IgD-negative memory B cell (primary cell): Measurements from ENCODE around the gene AKAP6. TPM values are rescaled to one million over a fixed set of nuclear protein-coding genes. Genes with fewer than 3 reads are reported as not detected.
"Not testable (repeated sequence)": the region's sequence is repeated elsewhere in the genome, so short reads cannot be mapped to it uniquely, and the experiment has no call there.

Experiments used
- H3K27ac Mint-ChIP-seq, 3 donors: one replicate each; pipeline ENCODE4 v1.8.0; 2020 to 2022; ENCODE audit warnings: mild to moderate bottlenecking in 3 of 3, mixed read lengths in 3 of 3, moderate library complexity in 1 of 3
- H3K27me3 Mint-ChIP-seq: one replicate; pipeline ENCODE4 v1.8.0; 2021; ENCODE audit warnings: mixed read lengths
- H3K36me3 Mint-ChIP-seq: one replicate; pipeline ENCODE4 v1.8.0; 2020; ENCODE audit warnings: mild to moderate bottlenecking, mixed read lengths
- H3K4me1 Mint-ChIP-seq, 3 donors: one replicate each; pipeline ENCODE4 v1.8.0; 2020 to 2022; ENCODE audit warnings: mixed read lengths in 3 of 3, mild to moderate bottlenecking in 1 of 3
- H3K4me3 Mint-ChIP-seq, 4 donors: one replicate each; pipeline ENCODE4 v1.8.0; 2020 to 2022; ENCODE audit warnings: mild to moderate bottlenecking in 4 of 4, mixed read lengths in 4 of 4, moderate library complexity in 3 of 4
- H3K9me3 Mint-ChIP-seq, 3 donors: one replicate each; pipeline ENCODE4 v1.8.0; 2020 to 2021; ENCODE audit warnings: mixed read lengths in 3 of 3, mild to moderate bottlenecking in 1 of 3
- polyA plus RNA-seq: library from polyadenylated mRNA; unstranded; fragments of 300-500 nt; fragmentation: Illumina TruSeq; gene quantifications from one replicate; pipeline ENCODE4 v1.2.3, GENCODE V29; 2021

The AKAP6 gene
- polyA plus RNA-seq, 1 donor from 2014 or later = 1.9 TPM

DNA sequence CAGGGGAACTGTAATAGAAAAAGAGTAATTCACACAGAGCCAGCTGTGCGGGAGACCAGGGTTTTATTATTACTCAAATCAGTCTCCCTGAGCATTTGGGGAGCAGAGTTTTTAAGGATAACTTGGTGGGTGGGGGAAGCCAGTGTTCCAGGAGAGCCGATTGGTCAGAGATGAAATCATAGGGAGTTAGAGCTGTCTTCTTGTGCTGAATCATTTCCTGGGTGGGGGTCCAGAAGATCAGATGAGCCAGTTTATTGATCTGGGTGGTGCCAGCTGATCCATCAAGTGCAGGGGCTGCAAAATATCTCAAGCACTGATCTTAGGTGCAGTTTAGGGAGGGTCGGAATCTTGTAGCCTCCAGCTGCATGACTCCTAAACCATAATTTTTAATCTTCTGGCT, 44.1 kb downstream of the AKAP6 start:
- H3K9me3 Mint-ChIP-seq, H3K4me3 Mint-ChIP-seq, H3K27me3 Mint-ChIP-seq, H3K36me3 Mint-ChIP-seq, H3K4me1 Mint-ChIP-seq, H3K27ac Mint-ChIP-seq: not testable (repeated sequence)

DNA sequence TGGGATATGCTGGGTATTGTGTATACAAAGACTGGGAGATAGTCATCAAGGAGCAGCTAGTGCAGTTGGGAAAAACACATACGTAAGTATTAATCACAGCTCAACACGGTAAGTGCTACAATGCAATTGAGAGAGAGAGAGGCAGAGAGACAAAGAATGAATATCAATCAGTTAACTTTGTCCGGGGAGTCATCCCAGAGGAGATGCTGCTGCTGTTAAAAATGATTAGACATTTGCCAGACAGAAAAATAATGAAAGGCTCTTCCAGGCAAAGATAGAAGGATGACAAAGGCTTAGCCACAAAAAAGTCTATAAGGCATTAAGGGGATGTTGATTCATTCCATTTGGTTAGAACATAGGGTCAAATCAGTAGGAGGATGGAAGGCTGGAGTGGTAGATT, 45.1 kb downstream of the AKAP6 start:
- no peak overlapping the region for H3K27ac Mint-ChIP-seq
- H3K4me1 Mint-ChIP-seq = no peaks in the 10 kb centered on the region
- no peaks in the 10 kb centered on the region for H3K27me3 Mint-ChIP-seq
- H3K4me3 Mint-ChIP-seq = no peak overlapping the region
- no peaks in the 10 kb centered on the region for H3K36me3 Mint-ChIP-seq
- peaks cover 0 to 1% (median 0%) of the 10 kb centered on the region in 3 donors for H3K9me3 Mint-ChIP-seq

DNA sequence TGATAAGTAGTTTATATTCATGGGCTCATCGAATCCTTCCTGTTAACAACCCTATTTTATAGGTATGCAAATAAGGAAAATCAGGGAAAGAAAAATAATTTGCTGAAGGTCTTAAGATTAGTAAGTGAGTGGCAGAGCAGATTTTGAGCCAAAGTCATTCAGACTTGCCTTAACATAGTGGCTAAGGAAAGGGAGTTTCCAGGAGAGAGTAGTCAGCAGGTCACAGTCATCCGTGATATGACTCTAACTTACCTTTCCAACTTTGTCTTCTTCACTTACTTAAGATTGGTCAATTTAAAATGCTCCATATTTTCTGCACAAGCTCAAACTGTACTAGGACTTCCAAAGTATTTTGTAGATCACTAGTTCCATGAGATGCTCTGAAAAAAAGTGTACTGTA, 46.6 kb downstream of the AKAP6 start:
- no peak overlapping the region for H3K27ac Mint-ChIP-seq
- no peaks in the 10 kb centered on the region for H3K27me3 Mint-ChIP-seq
- no peaks in the 10 kb centered on the region for H3K36me3 Mint-ChIP-seq
- H3K4me3 Mint-ChIP-seq = no peak overlapping the region
- peaks cover 0 to 3% (median 0%) of the 10 kb centered on the region in 3 donors for H3K9me3 Mint-ChIP-seq
- H3K4me1 Mint-ChIP-seq = no peaks in the 10 kb centered on the region

DNA sequence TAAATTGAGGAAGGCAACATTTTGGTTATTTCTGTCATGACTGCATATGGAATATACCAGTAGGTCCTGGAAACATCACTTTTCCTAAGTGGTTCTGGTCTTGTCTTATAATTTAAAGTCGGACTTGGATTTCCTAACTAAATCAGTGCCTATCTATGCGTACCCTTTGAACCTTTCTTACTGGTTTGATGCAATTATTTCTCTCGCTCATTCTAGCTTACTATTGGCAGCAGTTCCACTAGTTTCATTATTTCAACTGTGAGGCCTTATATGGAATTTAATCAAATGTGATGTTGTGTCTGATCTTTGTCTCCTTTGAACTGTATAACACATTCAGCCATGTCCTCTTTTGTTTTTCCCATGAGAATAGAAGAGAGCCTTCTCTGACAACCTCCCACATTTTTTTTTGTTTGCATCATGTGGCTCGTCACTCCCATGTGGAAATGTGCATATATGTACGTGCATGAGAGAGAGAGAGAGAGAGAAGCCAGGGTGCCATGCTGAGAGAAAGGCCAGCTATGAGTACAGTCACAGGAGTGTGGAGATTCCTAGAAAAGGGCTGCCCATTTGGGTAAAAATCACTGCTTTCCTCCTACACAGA, 48.0 kb downstream of the AKAP6 start:
- Mint-ChIP-seq H3K36me3 (no peaks in the 10 kb centered on the region), H3K4me1 (no peaks in the 10 kb centered on the region), H3K9me3 (peaks cover 0 to 1% (median 0%) of the 10 kb centered on the region in 3 donors), H3K27ac (no peak overlapping the region), H3K4me3 (no peak overlapping the region), H3K27me3 (no peaks in the 10 kb centered on the region)

DNA sequence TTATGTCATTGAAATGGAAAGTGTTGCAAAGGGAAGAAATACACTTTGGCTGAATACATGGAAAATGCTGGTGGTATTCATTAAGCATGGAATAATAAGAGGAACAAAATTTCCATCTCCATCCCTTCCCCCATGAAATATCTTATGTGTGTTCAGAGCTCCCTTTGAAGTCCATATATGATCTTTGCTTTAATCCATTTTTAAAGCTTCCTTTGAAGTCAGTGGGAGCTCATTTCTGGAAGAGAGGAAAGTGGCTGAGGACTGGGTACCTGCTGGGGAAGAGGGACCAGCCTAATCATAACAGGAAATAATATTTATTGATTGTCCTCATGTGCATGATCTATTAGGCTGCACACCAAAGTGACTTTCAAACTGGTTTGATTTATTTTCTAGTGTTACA, 49.2 kb downstream of the AKAP6 start:
- H3K27ac Mint-ChIP-seq = no peak overlapping the region
- H3K9me3 Mint-ChIP-seq = peaks cover 0 to 1% (median 0%) of the 10 kb centered on the region in 3 donors
- H3K4me1 Mint-ChIP-seq = no peaks in the 10 kb centered on the region
- H3K4me3 Mint-ChIP-seq = no peak overlapping the region
- no peaks in the 10 kb centered on the region for H3K36me3 Mint-ChIP-seq
- H3K27me3 Mint-ChIP-seq = no peaks in the 10 kb centered on the region

DNA sequence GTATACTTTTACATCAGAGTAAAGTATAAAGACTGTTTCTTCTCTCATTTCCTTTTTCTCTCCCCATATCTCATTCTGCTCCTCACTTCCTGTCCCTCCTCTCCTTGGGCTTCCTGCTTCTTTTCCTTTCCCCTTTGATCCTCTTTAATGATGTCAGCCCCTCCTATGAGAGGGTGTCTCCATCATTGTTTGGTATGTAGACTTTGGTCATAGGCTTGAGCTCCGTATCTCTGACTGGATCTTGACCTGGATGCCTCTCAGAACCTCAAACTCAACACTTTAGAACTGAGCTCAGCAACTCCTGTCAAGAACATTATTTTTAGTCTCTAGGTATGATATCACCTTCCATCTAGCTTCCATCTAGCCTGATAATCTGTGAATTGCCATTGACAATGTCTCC, 50.3 kb downstream of the AKAP6 start:
- no peaks in the 10 kb centered on the region for H3K27me3 Mint-ChIP-seq
- no peak overlapping the region for H3K4me3 Mint-ChIP-seq
- no peaks in the 10 kb centered on the region for H3K4me1 Mint-ChIP-seq
- H3K27ac Mint-ChIP-seq = no peak overlapping the region
- peaks cover 0 to 1% (median 0%) of the 10 kb centered on the region in 3 donors for H3K9me3 Mint-ChIP-seq
- H3K36me3 Mint-ChIP-seq = no peaks in the 10 kb centered on the region

DNA sequence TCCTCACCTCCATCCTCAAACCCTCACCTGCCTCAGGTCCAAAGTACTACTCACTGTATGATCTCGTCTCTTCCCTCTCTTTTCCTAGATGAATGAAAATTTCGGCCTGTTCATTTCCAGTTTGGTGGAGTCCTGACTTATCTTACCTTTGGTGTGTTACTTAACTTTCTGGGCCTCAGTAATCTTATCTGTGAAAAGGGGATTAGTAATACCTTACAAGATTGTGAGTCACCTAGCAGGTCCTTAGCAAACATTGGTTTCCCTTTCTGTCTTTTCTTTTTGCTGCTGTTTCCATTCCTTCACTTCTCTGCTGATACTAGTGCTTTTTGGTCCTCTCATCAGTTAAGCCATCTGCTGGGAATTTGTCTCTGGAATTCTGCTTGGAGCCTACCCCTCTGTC, 52.8 kb downstream of the AKAP6 start:
- no peaks in the 10 kb centered on the region for H3K36me3 Mint-ChIP-seq
- no peaks in the 10 kb centered on the region for H3K4me1 Mint-ChIP-seq
- no peaks in the 10 kb centered on the region for H3K27me3 Mint-ChIP-seq
- peaks cover 0 to 2% (median 1%) of the 10 kb centered on the region in 3 donors for H3K9me3 Mint-ChIP-seq
- no peak overlapping the region for H3K4me3 Mint-ChIP-seq
- no peak overlapping the region for H3K27ac Mint-ChIP-seq

DNA sequence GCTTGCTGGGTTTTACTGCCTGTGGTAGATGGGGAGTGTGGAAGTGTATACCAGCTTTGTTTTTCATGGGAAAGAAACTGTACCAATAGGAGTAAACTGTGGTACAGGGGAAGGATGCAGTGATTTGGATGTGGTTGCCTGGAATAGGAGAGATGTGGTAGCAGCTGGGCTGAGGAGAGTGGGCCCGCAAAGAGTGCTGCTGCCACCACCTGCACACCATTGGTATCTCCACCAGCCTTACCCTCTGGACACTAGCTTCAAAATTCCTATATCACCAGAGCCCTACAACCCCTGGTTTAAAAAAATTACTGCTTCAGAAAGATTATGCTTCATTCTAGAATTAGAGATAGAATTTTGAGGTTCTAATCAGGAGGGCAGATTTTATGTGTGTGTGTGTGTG, 53.6 kb downstream of the AKAP6 start:
- H3K36me3 Mint-ChIP-seq = no peaks in the 10 kb centered on the region
- no peaks in the 10 kb centered on the region for H3K4me1 Mint-ChIP-seq
- H3K27me3 Mint-ChIP-seq = no peaks in the 10 kb centered on the region
- no peak overlapping the region for H3K27ac Mint-ChIP-seq
- H3K4me3 Mint-ChIP-seq = no peak overlapping the region
- H3K9me3 Mint-ChIP-seq = peaks cover 0 to 2% (median 1%) of the 10 kb centered on the region in 3 donors

DNA sequence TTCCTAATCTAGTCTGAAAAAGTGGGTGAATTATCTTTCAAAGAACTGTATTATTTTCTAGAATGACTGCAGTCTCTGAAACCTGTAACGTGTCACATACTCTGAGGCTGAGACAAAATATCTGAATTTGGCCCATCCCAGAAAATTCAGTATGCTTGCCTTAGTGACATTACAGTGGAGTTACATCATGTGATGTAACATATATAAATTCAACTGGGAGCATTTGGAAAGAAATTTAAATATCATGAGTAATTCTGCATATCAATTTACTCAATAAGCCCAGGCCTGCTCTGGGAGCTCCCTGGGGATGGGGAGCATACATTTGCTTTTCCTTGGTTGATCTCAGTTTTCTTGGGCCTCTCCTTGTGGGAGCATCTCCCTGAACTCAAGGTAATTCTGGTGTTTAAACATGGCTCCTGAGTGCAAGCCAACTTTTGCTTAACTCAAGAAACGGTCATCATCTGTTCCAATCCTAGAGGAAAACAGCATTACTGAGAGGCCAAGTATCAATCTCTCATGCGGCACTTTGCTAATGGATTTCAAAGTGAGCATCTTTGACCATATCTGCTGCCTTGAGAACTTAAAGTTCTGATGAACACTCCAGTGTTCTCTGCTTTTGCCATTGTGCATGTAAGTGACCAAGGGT, 54.4 kb downstream of the AKAP6 start:
- Mint-ChIP-seq H3K27me3 (peaks cover 2% of the 10 kb centered on the region), H3K4me1 (no peaks in the 10 kb centered on the region), H3K36me3 (no peaks in the 10 kb centered on the region), H3K4me3 (no peak overlapping the region), H3K9me3 (peaks cover 0 to 4% (median 2%) of the 10 kb centered on the region in 3 donors), H3K27ac (no peak overlapping the region)

DNA sequence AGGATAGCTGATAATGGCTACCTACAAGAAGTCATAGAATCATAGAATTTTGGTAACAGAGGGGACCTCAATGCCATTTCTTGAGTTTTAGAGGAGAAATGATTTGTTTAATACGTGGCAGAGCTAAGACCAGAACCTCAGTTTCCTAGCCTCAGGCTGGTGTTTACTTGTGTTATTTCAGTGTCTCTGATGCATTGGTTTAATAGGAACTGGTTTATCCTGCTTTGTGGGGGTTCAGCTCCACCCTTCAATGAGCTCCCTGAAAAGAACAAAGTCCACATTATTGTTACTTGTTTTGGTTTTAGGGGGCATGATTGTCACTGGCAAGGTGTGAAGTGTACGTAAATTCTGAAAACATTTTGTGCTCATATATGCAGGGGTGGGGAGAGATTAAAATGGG, 55.4 kb downstream of the AKAP6 start:
- Mint-ChIP-seq H3K4me1 (no peaks in the 10 kb centered on the region), H3K27me3 (peaks cover 2% of the 10 kb centered on the region), H3K4me3 (no peak overlapping the region)

DNA sequence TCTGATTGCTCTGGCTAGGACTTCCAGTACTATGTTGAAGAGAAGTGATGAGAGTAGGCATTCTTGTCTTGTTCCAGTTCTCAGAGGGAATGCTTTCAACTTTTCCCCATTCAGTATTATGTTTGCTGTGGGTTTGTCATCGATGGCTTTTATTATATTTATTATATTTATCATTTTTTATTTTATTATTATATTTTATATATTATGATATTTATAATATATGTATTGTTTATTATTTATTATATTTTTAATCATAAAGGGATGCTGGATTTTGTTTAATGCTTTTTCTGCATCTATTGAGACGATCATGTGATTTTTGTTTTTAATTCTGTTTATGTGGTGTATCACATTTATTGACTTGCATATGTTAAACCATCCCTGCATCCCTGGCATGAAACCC, 58.2 kb downstream of the AKAP6 start:
- H3K27ac Mint-ChIP-seq, H3K4me1 Mint-ChIP-seq, H3K27me3 Mint-ChIP-seq, H3K4me3 Mint-ChIP-seq, H3K36me3 Mint-ChIP-seq: not testable (repeated sequence)
- H3K9me3 Mint-ChIP-seq = peaks cover 2 to 14% (median 7%) of the 10 kb centered on the region in 3 donors

More for the DNA sequence above, 55.4 kb downstream of the AKAP6 start:
- H3K36me3 Mint-ChIP-seq = no peaks in the 10 kb centered on the region
- H3K27ac Mint-ChIP-seq = no peak overlapping the region
- H3K9me3 Mint-ChIP-seq = peaks cover 2 to 8% (median 4%) of the 10 kb centered on the region in 3 donors

DNA sequence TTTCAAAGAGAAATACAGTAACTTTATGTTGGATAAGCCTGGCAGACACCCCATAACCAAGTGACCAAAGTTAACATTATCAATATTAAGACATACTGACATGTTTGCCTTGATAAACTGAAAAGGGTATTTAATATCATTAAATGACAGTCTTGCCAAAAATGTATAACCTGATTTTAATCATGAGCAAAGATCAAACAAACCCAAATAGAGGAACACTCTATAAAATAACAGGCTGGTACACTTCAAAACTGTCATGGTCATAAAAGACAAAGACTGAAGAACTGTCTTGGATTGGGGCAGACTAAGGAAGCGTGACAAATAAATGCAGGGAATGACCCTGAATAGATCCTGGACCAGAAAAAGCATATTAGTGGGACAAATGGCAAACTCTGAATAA, 64.0 kb downstream of the AKAP6 start:
- no peaks in the 10 kb centered on the region for H3K4me1 Mint-ChIP-seq
- no peak overlapping the region for H3K27ac Mint-ChIP-seq
- peaks cover 3% of the 10 kb centered on the region for H3K27me3 Mint-ChIP-seq
- H3K36me3 Mint-ChIP-seq = no peaks in the 10 kb centered on the region
- peaks cover 0 to 14% (median 7%) of the 10 kb centered on the region in 3 donors for H3K9me3 Mint-ChIP-seq
- H3K4me3 Mint-ChIP-seq = no peak overlapping the region

DNA sequence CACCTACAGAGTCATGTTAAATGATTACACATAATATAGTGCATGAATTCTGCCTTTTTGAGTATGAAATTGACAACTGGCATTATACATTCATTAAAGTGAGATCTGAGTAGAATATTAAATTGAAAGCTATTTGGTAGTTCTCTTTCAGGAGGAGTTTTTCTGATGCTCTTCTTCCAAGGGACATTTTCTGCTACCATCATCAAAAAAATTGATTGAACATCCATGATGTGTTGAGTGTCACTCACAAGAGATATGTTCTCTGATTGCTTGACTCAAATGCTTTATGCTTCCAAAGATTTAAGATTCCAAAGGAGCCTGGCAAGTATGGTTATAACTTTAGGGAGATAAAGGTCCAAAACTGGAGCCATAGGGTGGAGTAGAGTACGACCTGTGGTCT, 64.9 kb downstream of the AKAP6 start:
- Mint-ChIP-seq H3K9me3 (peaks cover 0 to 8% (median 3%) of the 10 kb centered on the region in 3 donors), H3K27ac (no peak overlapping the region), H3K4me1 (no peaks in the 10 kb centered on the region), H3K36me3 (no peaks in the 10 kb centered on the region), H3K27me3 (peaks cover 1% of the 10 kb centered on the region), H3K4me3 (no peak overlapping the region)

DNA sequence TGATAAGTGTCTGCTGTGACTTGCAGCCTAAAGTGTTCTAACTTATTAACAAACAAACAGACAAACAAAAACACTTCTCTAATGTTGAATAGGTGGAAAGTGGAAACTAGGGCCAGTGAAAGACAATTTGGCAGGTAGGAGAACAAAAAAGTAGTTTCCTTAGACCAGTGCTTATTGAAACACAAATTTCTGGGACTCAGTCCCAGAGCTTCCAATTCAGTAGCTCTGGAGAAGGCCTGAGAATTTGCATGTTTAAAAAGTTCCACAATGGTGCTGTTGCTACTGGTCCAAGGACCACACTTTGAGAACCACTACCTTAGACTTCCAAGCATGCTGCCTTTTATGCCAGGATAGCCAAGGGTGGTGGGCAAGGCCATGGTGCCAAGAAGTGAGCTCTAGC, 67.8 kb downstream of the AKAP6 start:
- Mint-ChIP-seq H3K36me3 (no peaks in the 10 kb centered on the region), H3K27me3 (no peaks in the 10 kb centered on the region), H3K9me3 (no peaks in the 10 kb centered on the region), H3K4me1 (no peaks in the 10 kb centered on the region), H3K27ac (no peak overlapping the region), H3K4me3 (no peak overlapping the region)

DNA sequence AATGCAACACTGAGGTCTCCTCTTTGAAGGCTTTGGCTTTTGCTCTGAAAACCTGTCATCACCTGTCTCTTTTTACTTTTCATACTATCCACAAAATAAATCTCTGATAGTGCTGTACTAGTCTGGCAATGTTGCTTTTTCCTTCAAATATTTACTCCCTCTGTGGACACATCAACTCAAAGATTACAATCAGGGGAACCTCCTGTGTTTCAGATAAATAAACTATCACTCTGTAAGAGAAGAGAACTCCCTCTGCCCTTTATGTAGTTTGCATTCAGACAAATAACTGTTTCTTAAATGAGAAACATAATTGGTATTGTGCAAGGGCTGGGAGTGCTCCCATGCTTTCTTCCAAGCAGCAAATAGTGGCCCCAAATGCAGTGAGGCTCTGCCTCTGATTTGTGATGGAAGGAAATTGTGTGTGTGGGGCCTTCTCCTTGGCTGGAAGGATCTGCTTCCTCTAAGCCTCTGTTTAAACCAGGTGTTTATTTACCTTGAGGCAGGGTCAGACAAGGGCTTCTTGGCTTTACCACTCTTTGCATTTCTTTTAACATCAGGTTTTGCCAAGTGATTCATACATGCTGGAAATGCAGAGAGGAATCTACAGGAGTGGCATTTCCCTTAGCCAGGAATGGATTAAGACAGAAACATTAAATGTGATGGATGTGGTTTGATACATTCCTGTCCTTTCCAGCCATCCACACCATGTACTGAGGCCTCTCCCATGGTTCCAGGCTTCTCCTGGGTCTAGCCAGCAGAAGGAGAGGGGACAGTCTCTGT, 69.0 kb downstream of the AKAP6 start:
- Mint-ChIP-seq H3K27ac (no peak overlapping the region), H3K9me3 (no peaks in the 10 kb centered on the region), H3K4me1 (no peaks in the 10 kb centered on the region), H3K27me3 (no peaks in the 10 kb centered on the region), H3K4me3 (no peak overlapping the region), H3K36me3 (no peaks in the 10 kb centered on the region)

DNA sequence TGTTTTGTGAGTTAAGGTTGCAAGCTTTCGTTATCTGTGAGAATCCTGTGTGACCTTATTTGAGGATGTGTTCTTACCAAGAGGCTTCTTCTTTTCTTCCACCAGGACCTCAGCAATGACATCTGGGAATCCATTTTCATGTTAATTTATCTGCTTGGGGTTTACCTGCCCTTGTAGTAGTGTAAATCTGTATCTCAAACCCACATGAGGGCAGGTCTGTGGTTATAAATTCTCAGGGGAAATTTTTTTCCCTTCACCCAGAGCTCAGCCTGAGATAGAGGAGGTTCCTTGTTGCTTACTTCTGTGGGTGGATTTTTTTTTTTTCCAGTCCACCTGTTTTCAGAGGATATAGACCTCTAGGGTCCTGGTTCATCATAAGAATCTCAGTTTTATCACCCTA, 70.8 kb downstream of the AKAP6 start:
- Mint-ChIP-seq H3K27ac (no peak overlapping the region), H3K9me3 (peaks cover 0 to 2% (median 0%) of the 10 kb centered on the region in 3 donors), H3K4me3 (no peak overlapping the region), H3K27me3 (no peaks in the 10 kb centered on the region), H3K36me3 (no peaks in the 10 kb centered on the region), H3K4me1 (no peaks in the 10 kb centered on the region)
